Suppressor macrophage treated with lipopolysaccharide for 4 hours (primary cell): ENCODE results near the gene CCDC78.
"Not testable (repeated sequence)": the region's sequence is repeated elsewhere in the genome, so short reads cannot be mapped to it uniquely, and the experiment has no call there.

Source experiments
- DNase-seq: peaks from one replicate; pipeline ENCODE4 v3.0.0-alpha.2; 2020

CCDC78 gene

GRCh38 chr16:691242-691641 is 35.0 kb downstream of the CCDC78 start:
- not testable (repeated sequence) for DNase-seq

DNA sequence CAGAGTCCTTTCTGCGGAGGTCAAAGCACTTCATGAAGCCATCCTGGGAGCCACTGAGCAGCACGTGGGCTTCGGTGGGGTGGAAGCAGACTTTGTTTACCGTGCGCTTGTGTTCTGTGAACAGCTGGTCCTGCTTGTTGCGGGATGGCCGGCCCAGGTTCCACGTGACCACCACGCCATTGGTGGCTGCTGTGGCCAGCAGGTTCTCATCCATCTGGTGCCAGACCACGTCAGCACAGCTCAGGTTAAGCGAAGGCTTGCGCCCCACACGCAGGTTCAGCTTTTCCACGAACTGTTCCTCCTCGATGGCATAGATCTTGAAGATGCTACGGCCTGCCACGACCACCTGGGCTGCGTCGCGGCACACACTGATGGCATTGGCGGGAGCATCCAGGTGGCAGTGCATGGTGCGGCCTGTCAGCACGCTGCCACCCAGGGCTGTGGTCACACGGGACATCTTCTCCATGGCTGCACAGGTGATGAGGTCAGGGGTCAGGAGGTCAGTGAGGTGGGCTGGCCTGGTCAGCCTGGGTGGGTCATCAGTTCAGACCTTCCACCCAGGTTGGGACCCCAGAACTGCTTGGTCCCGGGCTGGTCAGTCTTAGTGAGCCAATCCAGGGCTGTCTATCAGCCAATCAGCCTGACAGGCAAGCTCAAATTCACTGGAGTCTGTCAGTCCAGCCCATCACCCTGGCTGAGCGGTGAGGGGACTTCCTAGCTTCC is 36.9 kb downstream of the CCDC78 start:
- no peak for DNase-seq

- DNase-seq: no peak
These were observed 38.7 kb downstream of the CCDC78 start for GRCh38 chr16:687499-687898.

GRCh38 chr16:686459-687260 is 39.6 kb downstream of the CCDC78 start:
- no peak for DNase-seq

GRCh38 chr16:685967-686366 is 40.3 kb downstream of the CCDC78 start:
- peak; percentile 43 for DNase-seq

- no peak for DNase-seq
These were observed 41.1 kb downstream of the CCDC78 start for GRCh38 chr16:684961-685696.

GRCh38 chr16:684071-684794 is 42.0 kb downstream of the CCDC78 start, which contains the start of gene JMJD8:
TSS of gene JMJD8 (minus strand) at chr16:684334. CDS start at chr16:684319, 15 bp downstream.
- peak; percentile 98 for DNase-seq

GRCh38 chr16:683396-684070 is 42.7 kb downstream of the CCDC78 start:
- no peak for DNase-seq

- DNase-seq: no peak
These were observed 43.5 kb downstream of the CCDC78 start for GRCh38 chr16:682493-683395.

GRCh38 chr16:681746-682427 is 44.4 kb downstream of the CCDC78 start:
- no peak for DNase-seq

- DNase-seq: peak; percentile 49
These were observed 45.1 kb downstream of the CCDC78 start for GRCh38 chr16:680967-681745.

- DNase-seq: no peak
These were observed 45.7 kb downstream of the CCDC78 start for GRCh38 chr16:680625-680945.

DNA sequence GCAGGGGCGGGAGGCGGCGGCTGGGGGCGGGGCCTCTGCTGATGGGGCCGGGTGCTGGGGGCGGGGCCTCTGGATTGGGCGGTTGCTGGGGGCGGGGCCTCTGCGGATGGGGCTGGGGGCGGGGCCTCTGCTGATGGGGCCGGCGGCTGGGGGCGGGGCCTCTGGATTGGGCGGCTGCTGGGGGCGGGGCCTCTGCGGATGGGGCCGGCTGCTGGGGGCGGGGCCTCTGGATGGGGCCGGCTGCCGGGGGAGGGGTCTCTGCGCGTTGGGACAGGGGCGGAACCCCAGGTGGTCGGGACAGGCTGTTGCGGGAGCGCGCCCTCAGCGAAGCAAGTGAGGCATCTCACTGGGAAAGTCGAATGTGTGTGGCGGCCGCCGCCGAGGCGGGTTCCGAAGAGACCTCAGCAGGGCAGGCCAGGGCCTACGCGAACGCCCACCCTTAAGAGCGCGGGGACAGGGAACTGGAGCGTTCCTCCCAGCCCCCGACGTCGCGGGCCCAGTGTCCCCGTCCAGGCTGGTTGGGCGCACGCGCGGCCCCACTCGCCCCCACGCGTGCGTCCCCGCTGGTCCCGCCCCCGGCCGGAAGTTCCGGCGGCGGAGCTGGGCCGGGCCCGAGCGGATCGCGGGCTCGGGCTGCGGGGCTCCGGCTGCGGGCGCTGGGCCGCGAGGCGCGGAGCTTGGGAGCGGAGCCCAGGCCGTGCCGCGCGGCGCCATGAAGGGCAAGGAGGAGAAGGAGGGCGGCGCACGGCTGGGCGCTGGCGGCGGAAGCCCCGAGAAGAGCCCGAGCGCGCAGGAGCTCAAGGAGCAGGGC is 46.2 kb downstream of the CCDC78 start, which contains the start of gene STUB1:
Gene STUB1, plus strand, starts transcription at position 597 of the 811 bp plus-strand sequence. Its CDS starts 116 bp downstream, at position 713.
- DNase-seq: peak; percentile 94

- peak; percentile 45 for DNase-seq
These were observed 47.1 kb downstream of the CCDC78 start for GRCh38 chr16:678858-679813.

- no peak for DNase-seq
These were observed 47.9 kb downstream of the CCDC78 start for GRCh38 chr16:678209-678857.

- no peak for DNase-seq
These were observed 48.7 kb downstream of the CCDC78 start for GRCh38 chr16:677316-678190.
